Activated CD4-positive, CD25-positive, alpha-beta regulatory T cell treated with anti-CD3 and anti-CD28 coated beads, Interleukin-2, amount 50 U/mL, for 16 hours (primary cell): Measurements from ENCODE around the gene AIMP2.
"Not testable (repeated sequence)": the region's sequence is repeated elsewhere in the genome, so short reads cannot be mapped to it uniquely, and the experiment has no call there.

Source experiments
- DNase-seq: peaks from one replicate; pipeline ENCODE4 v3.0.0-alpha.2; 2020; ENCODE audit warnings: low read depth, low spot score

AIMP2 gene

DNA sequence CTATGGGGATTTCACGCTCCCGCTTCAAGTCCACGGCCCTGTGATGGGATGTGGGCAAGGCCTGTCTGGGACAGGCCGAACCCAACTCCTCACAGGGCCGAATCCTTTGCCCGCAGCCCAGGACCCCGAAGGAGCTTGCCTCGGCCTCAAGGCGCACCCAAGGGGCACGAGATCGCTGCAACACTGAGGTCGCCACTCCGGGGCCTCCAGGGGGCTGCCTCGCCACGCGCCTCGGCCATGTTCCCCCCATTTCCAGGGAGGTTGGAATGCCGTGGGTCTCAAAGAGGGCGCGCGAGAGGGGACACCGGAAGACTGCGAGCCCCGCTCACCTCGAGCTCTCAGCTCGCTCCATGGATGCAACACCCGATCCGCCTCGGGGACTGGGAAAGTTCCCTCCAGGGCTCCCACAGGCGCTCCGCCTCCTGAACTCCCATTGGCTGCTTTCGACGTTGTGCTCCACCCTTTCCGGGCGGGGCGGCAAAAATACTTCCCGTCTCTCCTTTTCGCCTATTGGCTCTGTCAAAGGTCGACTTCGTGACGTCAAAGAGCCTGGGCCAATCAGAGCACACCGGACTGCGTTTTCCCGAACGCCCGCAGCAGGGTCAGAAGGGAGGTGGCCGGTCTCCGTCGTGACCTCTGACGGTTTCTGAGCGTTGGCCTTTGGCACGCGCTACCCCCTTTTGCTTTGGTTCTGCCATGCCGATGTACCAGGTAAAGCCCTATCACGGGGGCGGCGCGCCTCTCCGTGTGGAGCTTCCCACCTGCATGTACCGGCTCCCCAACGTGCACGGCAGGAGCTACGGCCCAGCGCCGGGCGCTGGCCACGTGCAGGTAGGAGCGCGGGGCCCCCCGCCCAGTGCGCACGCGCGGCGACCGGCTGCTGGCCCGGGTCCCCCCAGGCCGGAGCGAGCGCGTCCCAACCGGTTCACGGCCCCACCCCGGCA lies at the start of gene AIMP2, which contains the start of gene PMS2:
Gene AIMP2, plus strand, starts transcription at position 605 of the 944 bp plus-strand sequence. Its CDS starts 92 bp downstream, at position 697.
Gene PMS2, minus strand, starts transcription at position 382 of the 944 bp plus-strand sequence. Its CDS starts 30 bp downstream, at position 352.
- DNase-seq, result peak; percentile 95

DNA sequence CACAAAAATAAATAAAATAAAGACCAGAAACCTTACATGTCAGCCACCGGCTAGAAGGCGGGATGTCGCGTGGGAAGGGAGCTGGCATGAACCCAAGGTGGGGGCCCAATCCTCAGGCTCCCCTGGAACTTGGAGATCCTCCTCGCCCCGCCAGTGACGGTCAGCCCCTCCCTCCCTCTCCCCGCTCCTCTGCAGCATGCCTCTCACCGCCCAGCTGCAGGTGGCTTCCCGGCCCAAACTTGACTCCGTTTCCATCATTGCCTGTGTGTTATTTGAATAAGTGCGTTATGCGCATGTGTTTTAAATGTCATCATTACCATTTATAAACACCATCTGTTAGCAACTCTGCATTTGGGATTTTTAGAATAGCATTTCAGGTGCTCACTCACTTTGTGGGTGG lies 45.9 kb upstream of the AIMP2 start:
- not testable (repeated sequence) for DNase-seq

DNA sequence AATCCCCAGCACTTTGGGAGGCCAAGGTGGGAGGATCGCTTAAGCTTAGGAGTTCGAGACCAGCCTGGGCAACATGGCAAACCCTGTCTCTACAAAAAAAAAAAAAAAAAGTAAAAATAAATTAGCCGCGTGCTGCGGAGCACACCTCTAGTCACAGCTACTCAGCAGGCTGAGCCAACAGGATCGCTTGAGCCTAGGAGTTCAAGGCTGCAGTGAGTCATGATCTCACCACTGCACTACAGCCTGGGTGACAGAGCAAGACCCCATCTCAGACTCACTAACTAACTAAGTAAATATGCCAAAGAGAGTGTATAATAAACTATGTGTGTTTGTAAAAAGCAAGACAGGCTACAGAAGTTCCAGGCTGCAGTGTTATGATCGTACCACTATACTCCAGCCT lies 45.3 kb upstream of the AIMP2 start:
- DNase-seq, result not testable (repeated sequence)

DNA sequence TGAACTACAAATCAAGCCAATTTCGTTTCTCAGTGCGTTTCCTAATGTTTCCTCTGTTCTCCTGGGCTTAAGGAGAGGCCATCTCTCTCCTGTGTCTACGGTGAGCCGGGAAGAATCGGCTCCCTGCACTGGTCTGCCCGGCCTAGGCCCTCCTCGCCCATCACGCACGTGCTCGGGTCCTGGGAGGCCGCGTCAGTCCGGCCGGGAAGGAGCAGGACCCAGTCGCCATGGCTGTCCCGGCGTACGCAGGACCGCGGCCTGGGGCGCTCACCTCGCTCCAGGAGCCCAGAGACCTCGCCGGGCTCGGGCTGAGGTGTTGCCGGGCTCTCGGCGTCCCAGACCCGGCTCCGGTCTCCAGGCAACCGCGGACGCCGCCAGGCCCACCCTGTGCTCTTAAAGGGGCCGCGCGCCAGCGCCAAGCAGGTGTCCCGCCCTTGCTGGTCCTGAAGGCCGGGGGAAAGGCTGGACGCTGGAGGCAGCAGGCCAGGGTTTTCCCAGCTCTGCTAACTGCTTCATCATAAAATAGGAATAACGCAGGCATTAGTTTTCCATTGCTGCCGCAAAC lies 38.6 kb upstream of the AIMP2 start, which contains the start of gene RSPH10B:
Gene RSPH10B, minus strand, starts transcription at position 343 of the 565 bp plus-strand sequence. CDS start 3,573 bp downstream, outside the sequence.
- not testable (repeated sequence) for DNase-seq

DNA sequence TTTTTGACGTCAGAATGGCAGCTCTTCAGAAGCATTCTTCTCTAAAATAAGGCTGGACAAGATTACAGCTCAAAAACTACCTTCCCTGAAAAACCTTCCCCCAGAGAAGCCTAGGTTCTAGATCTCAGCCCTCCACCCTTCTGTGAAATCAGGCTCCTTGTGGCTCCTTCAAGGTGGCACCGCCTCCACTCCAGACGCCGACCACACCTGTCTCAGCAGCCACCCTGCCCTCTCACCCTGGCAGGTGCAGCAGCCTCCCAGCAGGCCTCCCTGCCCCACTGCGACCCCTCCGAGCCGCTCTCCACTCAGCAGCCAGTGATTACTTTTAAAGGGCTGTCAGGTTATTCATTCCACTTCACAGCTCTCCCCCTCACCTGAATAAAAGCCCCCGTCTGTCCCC lies 35.5 kb upstream of the AIMP2 start:
- not testable (repeated sequence) for DNase-seq

DNA sequence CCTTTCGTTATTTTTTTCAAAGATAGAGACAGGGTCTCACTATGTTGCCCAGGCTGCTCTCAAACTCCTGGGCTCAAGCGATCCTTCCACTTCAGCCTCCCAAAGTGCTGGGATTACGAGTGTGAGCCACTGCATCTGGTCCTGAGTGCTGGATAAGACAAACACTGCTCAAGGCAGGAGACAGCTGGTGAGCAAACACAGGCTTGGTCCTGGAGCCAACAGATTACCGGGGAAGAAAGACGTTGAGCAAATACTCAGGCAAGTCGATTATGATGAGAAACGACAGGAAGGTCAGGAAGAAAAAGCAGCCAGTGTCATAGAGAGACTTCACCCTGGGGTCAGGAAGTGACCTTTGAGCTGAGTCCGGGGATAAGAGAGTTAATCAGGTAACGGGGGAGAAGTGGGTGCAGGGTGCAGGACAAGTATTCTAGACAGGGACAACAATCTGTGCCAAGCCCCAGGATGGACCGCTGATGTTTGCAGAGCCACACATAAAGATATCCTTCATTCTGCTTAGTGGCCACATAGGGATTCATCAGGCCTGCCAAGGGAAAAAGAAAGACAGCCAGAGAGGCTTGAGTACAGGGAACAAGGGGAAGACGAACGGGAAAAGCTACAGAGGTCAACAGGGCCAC lies 29.3 kb upstream of the AIMP2 start:
- not testable (repeated sequence) for DNase-seq

DNA sequence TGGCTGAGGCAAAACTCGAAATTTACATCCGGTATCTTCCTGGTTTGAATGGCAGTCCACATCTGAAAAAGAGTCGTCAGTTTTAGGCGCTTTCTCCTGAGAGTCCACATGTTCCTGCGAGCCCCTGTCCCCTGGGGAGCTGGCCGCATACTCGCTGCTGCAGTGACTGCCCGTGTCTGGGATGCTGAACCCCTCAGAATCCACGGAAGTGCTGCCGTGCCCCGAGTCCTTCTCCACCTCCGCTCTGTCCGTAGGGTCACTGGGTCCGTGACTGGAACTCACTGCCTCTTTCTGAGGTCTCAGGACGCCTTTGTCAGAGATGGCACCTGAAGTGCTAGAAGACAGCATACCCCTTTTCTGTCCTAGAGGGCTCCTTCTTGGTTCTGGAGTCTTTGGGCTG lies 22.0 kb upstream of the AIMP2 start:
- not testable (repeated sequence) for DNase-seq

DNA sequence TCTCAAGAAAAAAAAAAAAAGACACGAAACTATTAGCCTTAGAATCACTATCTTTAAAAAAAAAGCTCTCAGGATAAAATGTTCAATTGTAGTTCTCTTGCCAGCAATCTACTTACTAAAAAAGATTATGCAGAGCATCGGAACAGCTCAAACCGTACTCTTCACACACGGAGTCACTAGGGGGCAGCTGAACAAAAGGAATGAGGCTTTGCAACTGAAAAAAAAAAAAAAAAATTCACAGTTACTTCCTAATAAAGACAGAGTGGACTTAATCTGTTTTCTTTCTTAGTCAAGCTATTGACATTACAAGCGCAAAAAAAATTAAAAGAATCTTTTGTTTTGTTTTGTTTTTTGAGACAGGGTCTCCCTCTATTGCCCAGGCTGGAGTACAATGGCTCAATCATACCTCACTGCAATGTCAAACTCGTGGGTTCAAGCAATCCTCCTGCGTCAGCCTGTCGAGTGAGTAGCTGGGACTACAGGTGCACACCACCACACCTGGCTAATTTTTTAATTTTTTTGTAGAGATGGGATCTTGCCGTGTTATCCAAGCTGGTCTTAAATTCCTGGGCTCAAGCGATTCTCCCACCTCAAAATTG lies 11.8 kb upstream of the AIMP2 start:
- no peak for DNase-seq

DNA sequence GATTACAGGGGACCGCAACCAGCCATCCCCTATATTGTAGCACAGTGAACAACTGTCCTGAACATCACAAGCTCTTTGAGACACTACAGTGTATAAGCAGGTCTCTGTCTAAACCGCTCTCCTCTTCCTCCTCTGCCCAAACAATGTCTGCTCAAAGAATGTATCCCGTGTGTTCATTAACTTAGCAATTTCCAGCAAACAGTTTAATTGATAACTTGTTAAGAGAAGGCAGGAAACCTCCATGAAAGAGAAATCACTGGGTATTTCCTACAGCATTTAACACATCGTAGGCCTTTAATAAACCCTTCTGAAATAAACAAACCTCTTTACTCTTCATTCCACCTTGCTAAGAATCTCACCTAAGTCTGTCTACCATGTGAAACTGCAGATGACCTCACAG lies 1.7 kb upstream of the AIMP2 start:
- DNase-seq, result no peak

DNA sequence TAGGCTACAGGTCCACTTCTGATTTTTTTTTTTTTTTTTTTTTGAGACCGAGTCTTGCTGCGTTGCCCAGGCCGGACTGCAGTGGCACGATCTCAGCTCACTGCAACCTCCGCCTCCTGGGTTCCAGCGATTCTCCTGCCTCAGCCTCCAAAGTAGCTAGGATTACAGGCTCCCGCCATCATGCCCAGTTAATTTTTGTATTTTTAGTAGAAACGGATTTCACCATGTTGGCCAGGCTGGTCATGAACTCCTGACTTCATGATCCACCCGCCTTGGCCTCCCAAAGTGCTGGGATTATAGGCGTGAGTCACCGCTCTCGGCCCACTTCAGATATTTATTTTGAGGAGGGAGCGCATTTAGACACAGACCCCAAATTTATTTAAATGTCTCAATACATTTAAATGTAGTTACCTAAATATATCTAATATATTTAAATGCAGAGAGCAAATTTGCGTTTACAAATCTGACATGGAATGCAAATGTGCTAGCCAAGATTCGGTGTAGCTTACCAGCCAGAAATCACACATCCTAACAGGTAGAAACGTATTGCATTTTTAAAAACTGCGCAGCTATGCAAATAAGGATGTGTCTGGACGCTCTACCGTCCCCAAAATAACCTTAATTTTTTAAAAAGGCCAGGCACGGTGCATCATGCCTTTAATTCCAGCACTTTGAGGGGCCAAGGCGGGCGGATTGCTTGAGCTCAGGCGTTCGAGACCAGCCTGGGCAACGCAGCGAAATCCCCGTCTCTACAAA lies 1.1 kb upstream of the AIMP2 start:
- DNase-seq, result not testable (repeated sequence)

DNA sequence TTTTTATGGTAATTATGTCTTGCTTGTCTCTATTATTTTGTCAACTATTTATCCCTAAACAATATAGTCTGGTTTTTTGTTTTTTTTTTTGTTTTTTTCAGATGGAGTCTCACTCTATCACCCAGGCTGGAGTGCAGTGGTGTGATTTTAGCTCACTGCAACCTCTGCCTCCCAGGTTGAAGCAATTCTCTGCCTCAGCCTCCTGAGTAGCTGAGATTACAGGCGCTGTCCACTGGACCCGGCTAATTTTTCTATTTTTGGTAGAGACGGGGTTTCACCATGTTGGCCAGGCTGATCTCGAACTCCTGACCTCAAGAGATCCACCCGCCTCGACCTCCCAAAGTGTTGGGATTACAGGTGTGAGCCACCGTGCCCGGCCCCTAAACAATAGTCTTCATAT lies 1.3 kb downstream of the AIMP2 start:
- DNase-seq, result not testable (repeated sequence)

DNA sequence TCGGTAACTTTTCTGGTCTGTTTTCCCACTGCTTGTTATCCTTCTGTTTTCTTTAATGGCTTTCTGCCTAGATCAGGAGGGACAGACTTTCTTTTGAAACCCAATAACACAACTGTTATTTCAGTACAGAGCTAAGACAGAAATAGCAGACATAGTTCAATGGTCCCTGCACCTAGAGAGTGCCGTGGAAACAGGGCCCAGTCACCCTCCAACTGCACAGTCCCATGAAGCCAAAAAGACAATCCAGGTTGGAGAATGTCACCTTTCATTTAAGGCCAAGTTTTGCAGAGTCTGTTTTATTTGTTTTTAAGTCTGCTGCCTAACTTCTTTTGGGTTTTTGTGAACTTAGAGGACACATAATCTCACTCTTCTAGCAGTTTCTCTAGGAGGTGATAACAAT lies 2.5 kb downstream of the AIMP2 start:
- no peak for DNase-seq

DNA sequence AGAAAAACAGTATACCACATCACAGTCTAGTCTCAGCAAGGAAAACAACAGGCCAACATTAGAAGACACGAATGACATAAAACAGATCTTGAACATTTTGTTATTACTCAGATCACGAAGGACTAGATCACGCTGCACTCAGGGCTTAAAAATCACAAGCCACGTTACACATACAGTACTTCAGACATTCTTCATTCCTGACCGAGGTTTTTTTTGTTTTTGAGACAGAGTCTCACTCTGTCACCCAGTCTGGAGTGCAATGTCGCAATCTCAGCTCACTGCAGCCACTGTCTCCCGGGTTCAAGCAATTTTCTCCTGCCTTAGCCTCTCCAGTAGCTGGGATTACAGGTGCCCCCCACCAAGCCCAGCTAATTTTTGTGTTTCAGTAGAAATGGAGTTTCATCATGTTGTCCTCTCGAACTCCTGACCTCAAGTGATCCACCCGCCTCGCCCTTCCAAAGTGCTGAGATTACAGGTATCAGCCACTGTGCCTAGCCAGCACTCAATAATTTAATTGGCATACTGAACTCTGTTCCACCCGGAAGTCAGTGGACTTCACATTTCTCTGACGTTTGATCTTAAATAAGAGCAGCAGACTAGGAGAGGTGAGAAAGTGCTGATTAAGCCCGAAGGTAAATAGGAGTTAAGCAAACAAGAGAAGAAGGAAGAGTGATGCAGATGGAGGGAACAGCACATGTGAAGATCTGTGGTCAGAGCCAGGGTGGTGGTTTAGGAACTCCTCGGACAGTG lies 3.5 kb downstream of the AIMP2 start:
- DNase-seq, result no peak

DNA sequence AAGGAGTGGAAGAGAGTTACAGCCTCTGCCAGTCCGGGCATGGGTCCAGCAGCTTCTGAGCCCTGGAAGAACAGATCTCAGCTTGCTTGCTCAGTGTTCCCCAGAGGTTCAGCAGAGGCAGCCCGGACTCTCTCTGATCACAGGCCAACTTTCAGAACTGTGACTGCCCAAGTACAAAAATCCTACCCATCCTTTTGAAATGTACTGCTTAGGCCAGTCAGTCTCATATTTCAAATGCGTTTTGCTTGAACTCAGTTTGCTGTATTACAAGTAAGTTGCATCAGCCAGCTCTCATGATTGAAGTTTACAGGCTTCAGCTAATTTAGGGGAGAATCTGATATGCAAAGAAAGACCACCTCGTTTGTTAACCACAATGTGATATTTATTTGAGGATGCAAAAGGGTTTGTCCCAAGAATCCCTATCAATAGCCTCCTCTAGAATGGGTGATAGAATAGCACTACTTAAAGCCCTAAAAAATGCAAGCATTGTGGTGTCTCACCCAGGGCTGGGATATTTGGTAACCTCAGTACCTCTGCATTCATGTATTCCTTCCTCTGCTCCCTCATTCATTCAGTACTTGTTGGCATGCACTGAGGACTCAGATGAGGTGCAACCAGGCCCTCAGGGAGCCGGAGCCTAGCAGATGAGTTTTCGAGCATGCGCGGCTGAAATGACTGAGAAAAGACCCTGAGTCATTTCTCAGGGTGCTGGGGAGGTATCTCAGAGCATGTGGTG lies 7.0 kb downstream of the AIMP2 start:
- no peak for DNase-seq

DNA sequence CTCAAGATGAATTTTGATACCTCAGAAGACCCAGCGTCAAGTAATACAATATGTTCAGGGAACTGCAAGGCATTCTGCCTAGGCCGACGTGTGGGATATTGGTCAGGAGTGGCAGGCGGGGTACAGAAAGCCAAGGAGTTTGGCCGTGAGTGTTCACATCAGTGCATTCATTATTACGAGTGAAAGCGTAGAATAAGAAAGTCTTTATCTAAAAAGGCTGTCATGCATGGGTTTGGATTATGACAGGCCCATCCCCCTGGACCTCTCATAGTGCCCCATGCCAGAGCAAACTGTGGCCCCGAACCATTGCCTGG lies 7.5 kb downstream of the AIMP2 start:
- no peak for DNase-seq

DNA sequence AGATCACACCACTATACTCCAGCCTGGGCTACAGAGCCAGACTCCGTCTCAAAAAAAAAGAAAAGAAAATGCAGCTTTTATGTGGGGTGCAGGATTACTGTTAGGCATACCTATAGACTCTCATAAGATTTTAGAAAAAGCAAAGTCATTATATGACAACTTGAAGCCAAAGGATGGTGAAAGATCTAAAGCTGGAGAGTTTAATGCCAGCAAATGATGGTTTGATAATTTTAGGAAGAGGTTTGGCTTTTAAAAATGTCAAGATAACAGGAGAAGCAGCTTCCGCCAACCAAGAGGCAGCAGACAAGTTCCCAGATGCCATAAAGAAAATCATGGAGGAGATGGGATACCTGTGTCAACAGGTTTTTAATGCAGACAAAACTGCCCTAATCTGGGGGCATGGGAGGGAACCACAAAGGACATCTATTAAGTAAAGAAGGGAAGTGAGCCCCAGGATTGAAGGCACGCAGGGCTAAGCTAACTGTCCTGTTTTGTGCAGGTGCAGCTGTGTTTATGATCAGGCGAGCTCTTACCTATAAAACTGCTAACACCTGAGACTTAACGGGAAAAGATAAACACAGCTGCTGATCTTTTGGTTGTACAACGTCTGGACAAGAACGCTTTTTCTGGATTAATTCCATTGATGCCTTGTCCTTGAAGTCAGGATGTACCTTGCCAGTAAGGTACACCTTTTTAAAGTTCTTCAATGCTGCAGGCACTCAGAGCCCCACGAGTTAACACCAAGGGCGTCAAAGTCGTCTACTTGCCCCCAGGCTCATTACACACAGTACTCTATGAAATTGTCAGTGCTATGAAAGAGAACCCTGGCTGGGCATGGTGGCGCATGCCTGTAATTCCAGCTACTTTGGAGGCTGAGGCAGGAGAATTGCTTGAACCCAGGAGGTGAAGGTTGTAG lies 11.6 kb downstream of the AIMP2 start:
- no peak for DNase-seq

DNA sequence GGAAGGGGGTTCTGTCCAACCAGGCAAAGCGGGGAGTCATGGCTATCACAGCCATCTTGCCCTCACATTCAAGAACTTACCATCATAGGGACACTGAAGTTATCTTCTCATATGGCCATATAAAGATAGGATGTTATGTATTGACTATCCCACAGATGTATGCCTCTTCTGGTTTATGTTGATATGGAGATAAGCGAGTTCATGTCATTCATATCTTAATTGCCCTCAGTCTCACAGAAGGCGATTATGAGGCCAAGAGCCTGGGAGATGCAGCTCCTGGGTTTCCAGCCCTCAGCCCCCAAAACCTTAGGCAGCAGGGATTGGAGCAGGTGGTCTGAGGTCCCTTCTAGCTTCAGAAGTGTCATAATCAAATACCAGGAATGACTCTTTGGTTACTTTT lies 13.6 kb downstream of the AIMP2 start:
- DNase-seq, result no peak

DNA sequence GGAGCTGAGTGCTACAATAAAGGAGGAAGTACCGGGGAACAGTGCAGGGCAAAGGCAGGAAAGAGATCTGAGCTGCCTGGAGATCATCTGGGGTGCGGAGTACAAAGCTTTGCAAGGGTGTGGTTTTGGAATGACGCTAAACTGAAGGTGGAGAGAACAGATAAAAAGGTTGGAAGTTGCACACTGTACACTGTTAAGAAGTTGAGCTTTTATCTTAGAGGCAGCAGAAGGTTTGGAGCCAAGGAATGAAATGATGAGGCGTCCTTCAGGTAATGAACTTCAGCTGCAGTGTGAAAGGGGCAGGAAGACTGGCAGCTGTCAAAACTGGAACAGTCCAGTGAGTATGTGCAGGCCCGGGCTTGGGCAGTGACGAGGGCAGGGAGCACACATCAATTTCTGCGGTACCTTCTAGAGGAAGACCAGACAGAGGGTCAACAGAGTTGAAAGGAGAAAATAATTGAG lies 14.9 kb downstream of the AIMP2 start:
- DNase-seq, result no peak
